ENCODE results near the gene TRIP12.
"Not testable (repeated sequence)": the region's sequence is repeated elsewhere in the genome, so short reads cannot be mapped to it uniquely, and the experiment has no call there.

Gene TRIP12

DNA sequence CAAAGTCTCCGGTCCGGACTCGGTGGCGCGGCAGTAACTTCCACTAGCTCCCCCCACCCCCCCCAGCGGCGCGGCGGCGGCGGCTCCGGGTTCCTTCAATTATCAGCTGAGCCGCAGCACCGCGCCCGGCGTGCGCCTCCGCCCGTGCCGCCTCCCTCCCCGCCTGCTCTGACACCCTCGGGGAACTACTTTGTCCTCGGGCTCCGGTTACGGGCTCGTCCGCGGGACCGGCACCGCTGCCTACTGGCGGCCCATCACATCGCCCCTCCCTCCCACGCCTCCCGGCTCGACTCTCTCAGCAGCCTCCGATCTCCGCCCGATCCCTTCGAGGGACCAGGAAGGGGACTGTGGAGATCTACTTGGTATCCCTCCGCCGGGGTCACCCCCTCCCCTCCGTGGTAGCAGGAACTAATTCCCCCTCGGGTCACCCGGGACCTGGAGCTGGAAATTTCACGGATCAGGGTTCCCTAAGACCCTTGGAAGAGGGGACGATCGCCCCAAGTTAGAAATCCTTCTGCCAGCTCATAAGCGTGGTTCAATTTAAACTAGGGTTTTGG lies at the start of gene TRIP12:
Gene TRIP12, minus strand, starts transcription at position 118 of the 557 bp plus-strand sequence. CDS start 41,930 bp downstream, outside the sequence.
- DNase-seq: peak; percentile 81

DNA sequence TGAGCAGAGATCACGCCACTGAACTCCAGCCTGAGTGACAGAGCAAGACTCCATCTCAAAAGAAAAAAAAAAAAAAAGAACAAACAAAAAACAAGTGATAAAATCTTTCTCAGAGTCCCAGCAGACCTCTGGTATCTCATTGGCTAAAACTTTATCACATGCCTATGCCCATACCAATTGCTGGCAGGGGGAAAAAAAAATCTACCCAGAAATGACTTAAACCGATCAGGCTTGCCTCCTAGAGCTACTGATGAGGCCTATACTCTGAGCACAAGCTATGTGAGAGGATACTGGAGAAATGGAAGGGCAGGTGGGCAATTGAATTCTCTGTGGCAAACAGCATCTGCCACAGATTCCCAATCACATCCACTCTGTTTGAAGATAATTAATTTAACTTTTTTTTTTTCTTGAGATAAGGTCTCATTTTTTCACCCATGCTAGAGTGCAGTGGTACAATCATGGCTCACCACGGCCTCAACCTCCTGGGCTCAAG lies 49.5 kb upstream of the TRIP12 start:
- no peak for DNase-seq

DNA sequence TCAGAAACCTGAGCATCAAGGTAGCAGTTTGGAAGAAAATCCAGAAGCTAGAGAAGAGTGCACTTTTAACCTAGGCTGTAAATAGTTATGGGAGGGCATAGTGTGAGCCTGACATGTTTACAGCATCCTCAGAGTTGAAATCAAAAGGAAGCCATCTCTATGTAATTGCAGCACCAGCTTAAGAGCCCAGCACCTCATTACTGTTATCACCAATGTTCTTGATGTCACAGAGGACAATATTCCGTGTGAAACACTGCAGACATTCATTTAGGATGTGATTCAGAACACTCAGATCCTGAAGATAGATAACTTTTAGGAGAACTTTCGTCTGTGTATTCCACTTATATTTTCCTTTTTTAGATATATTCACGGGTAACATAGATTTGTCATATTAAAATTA lies 48.6 kb upstream of the TRIP12 start:
- no peak for DNase-seq

DNA sequence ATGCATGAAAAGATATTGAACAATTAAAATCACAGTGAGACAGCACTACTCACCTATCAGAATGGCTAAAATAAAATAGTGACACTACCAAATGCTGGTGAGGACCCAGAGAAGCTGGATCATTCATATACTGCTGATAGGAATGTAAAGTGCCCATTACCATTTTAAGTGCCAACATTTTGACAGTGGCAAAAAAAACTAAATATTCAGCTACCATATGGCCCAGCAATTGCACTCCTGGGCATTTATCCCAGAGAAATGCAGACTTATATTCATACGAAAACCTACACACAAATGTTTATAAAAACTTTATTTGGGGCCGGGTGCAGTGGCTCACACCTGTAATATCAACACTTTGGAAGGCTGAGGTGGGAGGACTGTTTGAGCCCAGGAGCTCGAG lies 48.1 kb upstream of the TRIP12 start:
- DNase-seq: no peak

DNA sequence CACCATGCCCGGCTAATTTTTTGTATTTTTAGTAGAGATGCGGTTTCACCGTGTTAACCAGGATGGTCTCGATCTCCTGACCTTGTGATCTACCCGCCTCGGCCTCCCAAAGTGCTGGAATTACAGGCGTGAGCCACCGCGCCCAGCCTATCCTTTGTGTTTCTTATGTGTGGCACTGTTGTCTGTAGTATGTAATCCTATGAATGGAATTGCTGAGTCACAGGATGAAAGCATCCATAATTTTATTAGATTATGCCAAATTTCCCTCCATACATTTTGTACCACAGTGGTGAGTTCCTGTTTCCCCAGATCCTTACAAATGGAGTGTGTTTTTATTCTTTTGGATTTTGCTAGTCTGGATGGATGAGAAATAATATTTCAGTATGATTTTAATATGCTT lies 41.8 kb upstream of the TRIP12 start:
- DNase-seq: not testable (repeated sequence)

DNA sequence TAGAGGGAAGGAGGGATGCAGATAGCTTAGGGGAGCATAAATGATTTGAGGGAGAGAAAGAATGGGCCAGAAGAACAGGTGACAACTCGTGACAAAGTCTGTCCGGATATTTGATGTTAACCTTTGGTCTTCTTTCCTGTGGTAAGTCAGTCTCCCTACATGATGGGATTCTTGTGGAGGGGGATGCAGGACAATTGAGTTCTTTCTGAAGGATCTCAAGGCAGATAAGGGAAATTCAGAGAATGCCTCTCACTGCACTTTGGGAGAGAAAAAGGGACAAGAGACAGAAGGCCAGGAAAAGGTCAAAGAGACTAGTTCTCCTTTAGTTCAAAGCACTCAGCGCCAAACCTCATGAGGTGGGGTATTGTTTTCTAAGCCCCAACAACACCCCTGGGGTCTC lies 34.7 kb upstream of the TRIP12 start:
- no peak for DNase-seq

DNA sequence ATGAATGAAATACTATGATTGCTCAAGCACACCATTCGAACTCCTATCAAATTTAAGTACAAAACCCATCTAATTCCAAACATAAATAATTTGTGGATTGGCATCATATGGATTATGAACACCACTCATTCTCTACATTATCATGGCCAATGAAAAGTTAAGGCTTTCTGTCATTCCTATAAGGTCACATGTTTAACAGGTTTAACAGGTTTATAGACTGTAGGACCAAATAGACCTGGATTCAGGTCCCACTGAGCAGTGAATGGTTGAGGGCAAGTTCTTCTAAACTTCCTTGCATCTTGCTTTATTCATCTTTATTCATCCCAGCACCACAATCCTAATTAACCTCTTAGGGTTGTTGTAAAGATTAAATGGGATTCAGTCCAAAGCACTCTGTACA lies 33.9 kb upstream of the TRIP12 start:
- DNase-seq: no peak

DNA sequence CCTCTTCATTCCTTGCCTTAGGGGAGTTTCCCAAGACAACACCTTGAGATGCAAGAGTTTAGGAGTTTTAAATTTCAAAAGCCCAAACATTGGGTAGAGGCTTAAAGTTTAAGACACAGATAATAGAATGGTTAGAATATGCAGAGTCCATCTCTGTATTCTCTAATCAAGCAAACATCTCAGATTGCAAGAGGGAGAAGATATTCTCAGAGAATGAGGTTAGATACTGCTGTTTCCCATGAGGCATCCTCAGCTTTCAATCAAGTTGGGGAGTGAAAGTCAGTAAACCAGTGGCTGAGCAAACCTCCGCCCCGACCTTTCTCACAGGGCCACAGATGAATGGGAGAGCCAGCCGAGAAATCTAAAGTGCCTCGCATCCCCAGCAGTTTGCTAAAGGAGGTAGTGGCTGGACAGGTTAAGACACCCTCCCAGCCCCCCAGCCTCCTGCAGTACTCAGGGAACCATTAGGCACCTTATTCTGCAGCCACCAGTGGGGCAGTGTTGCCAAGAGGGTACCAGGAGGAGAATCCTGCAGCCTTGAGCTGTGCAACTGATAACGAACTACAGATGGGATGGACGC lies 30.5 kb upstream of the TRIP12 start:
- DNase-seq: no peak

DNA sequence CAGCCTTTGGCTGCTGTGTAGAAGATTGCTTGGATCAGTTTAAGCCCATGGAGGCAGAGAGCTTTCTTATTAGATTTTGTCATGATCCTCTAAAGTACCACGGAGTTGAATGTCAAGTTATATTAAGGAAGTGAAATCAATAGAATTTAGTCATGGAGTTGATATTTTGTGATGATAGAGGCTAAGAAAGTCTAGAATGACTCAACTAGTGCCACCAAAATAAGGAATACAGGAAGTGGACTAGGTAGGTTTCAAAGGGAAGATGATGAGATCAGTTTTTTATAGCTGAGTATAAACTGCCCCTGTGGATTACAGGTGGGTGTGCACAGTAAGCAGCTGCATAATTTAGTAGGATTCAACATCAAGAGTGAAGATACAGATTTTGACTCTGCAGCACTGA lies 25.7 kb upstream of the TRIP12 start:
- DNase-seq: no peak

DNA sequence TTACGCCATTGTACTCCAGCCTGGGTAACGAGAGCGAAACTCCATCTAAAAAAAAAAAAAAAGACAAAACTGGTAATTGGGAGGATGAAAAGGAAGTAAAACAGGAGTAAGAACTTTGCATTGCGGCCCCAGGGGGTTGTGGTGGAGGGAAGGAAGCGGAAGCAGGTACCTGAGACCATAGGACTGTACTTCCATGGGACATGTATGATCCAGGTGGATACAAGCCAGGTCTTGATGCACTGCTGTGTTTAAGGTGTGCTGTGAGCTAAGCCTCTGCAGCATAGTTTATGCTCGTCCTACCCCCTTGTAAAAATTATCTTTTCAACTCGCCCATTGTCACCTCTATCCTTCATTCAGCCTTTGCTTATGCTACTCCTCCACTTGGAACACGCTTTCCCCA lies 24.2 kb upstream of the TRIP12 start:
- DNase-seq: no peak

DNA sequence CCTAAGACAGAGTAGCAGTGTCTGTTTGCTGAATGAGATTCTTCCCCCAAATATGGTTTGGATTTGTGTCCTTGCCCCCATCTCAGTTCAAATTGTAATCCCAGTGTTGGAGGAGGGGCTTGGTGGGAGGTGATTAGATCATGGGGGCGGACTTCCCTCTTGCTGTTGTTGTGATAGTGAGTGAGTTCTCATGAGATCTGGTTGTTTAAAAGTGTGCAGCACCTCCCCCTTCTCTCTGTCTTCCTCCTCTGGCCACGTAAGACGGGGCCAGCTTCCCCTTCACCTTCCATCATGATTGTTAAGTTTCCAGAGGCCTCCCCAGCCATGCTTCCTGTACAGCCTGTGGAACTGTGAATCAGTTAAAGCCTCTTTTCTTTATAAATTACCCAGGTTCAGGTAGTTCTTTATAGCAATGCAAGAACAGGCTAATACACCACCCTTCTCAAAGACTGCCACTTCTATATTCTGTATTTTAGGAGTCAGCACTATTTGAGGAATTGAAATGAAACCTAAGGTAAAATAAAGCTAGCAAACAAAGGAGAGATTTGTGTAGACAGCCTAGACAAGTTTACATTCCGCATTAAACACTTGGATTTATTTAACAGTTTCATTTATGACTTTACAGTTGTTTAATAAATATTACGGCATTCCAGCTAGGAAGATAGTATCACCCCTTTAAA lies 22.1 kb upstream of the TRIP12 start:
- DNase-seq: no peak

DNA sequence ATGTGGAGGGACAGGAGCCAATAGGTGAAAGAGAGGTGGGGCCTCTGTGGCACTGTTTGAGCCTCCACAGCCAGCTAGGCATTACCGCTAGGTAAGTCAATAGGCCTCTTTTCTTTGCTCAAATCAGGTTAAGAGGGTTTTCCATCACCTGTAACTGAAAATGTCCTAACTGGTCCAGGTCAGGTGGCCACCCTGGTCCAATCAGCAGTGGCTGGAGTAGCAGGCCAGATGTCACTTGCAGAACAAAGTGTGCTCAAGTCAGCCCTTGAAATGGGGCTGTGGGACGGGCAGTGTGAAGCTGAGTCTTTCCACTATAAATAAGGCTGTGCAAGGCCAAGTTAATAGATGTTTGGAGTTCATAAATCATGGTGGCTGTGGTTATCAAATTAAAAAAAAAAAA lies 21.4 kb upstream of the TRIP12 start:
- DNase-seq: no peak

DNA sequence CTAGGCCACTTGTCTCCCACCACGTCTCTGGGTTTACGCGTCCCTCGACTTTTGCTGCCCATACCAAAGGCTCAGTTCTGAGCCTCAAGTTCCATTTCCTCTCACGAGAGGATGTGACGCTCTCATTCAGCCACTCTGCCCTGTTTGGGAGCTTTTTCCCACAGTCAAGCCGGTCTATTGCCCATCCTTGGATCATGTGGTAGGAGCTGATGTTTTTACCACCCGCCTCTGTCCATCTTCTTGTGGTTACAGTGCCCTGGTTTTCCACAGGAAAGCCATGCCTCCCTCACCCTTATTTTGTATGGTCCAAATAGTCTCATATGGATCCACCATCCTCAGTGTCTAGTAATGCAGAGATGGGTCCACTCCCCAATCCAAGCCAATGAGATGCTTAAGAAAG lies 20.9 kb upstream of the TRIP12 start:
- no peak for DNase-seq

DNA sequence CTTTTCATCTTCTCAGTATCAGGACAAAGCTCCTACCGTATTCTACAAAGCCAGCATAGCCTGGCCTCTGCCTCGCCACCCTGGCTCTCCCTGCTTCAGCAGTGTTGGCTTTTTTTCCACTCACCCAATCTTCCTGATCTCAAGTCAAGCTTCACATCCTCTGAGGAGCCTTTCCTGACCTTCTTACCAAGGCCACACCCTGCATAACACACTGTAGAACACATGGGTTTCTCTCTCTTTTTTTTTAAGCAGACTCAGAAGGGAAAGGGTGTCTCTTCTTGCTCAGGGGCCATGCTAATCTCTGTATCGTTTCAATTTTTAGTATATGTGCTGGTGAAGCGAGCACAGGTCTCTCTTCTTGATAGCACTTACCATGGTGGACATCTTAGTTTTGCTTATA lies 15.7 kb upstream of the TRIP12 start:
- DNase-seq: no peak

DNA sequence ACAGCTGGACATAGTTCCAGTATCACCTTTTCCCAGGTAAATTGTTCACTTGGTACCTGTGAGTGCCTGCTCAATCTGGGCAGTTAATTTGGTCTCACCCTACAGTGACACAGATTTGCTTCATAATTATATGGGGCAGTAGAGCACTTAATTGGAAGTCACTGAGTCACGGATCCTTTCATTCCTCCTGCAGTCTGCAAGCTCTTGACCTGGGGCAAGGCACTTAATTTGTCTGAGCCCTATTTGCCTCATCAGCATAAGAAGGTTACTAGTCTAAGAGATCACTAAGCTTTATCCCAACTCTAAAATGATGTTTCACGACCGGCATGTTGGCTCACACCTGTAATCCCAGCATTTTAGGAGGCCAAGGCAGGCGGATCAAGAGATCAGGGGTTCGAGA lies 9.4 kb upstream of the TRIP12 start:
- DNase-seq: no peak

DNA sequence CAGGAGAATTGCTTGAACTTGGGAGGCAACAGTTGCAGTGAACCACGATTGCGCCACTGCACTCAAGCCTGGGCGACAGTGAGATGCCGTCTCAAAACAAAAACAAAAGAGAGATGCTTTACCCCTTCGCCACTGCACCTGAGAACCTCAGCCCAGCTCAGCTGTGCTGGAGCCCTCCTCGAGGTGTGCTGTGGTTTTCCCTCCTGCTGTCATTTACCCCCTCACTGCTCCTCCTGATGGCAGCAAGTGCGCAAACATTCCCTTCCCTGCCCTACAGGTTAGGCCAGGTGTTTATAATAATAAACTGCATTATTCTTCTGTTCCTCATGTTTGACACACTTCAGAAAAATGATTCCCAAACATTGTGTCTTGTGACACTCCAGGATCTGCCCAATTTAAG lies 8.8 kb upstream of the TRIP12 start:
- no peak for DNase-seq

DNA sequence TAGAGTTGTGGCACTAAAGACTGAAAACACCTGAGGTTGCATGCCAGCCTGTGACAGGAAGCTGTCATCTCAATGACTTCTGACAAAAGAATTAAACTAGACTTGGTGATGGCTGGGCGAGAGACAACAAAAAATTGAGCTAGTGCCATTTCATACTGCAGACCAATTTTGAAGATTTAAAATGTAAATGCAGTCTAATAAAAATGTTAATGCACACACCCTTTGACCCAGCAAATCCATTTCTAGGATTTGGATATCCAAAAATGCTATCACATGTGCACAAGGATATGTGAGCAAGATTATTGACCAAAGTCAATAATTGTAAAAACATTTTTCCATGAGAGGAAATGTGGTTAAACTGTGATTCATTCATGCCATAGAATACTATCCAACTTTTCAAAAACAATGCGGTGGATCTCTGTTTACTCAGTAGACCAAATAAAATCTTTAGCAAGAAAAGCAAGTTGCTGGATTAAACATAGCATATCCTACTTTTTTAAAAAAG lies 6.1 kb upstream of the TRIP12 start:
- DNase-seq: no peak

DNA sequence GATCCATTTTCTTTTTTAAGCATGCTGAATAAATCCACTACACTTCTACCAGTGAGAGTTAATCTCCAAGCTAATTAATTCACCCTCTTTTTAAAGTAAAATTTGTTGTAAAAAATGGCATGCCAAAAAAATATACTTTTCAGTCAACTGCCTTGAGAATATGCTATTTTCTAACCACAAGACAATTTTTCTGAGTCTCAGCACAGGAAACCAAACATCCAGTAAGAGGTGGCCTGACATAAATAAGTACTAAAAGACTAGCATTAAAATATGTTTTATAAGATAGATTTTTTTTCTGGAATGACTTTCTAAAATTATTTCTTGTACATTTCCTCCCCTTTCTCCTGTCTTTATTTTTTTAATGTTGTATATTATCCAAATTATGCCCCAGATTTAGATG lies 3.4 kb upstream of the TRIP12 start:
- DNase-seq: no peak

DNA sequence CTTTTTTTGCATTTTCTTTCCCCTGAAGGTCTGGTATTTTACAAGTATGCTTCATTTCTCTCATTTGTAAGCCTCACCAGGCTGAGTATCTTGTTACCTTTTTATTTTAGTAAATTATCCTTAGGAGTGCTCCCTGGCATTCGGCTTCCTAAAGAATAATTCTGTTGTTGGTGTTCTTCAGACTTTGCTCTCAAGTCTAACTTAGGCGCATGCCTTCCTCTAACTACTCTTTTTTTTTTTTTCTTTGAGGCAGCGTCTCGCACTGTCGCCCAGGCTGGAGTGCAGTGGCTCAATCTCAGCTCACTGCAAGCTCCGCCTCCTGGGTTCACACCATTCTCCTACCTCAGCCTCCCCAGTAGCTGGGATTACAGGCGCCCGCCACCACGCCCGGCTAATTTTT lies 2.7 kb upstream of the TRIP12 start:
- not testable (repeated sequence) for DNase-seq

DNA sequence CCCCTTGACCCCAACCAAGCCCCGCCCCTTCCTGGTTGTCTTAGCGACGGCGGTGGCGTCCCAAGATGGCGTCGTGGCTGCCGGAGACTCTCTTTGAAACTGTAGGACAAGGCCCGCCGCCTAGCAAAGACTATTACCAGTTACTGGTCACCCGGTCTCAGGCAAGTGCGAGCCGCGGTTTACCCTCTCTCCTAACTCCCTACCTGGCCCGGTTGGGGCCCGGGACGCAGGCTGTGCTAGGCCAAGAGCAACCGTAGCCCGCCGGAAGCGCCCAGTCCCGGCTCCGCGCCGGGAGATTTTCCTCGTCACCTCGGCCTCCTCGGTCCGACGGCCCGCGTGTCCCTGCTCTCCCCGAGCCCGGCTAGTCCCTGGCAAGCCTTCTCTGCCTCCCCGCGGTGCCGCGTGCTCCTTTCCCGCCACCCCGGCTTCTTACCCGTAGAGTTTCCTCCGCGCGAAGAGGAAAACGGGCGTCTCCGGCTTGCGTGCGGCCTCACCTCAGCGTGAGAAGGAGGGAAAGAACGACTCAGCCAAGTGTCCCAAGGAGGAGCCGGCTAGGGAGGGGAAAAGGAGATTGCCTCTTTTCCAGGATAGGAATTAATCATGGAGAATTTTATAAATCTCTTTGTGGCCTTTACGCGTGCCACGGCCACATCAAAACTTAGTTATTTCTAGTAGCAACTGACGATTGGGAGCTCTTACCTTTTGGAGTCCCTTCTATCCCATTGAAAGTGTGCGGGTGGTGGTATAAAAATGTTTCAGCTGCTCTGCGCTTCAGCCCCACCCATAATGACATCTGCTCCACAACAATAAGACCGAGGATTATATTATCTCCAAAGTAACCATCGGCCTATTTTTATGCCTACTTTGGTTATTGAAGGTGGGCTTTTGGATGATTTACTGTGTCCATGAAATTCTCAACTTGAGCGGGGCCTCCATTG lies 909 bp upstream of the TRIP12 start, which contains the start of gene FBXO36:
Gene FBXO36, plus strand, starts transcription at position 55 of the 938 bp plus-strand sequence. Its CDS starts 11 bp downstream, at position 66.
- DNase-seq: no peak

DNA sequence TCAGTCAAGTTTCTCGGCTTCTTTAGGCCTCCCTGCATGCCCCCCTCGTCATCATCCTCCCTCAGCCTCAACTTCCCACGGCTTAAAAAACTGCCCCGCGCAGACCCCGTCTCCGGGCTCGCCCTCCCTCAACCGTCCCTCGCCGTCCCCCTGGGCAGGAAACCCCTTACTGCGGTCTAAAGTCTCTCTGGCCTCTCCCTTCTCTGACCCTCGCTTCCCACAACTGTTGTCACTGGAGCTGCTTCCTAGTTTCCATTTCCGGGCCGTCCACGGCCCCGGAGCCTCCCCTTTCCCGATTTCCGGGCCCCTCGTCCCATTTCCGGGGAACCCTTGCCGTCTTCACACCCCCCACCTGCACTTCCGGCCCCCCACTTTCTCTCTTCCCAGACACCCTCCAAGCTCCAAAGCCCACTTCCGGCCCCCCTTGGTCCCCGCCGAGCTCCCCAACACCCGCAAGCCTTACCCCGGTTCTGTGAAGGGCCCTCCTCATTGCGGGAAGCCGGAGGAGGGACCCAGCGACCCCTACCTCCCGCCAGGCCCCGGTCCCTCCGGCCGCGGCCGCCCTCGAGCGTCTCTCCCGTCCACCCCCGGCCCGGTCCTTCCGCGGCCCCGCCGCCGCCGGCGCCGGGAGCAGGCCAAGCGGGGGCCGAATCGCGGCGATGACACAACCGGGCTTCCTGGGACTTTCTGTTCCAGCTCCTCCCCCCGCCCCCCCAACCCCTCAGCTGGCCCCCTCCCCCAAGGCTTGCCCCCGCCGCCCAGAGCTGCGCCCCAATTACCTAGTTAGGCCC lies 513 bp downstream of the TRIP12 start:
- no peak for DNase-seq

DNA sequence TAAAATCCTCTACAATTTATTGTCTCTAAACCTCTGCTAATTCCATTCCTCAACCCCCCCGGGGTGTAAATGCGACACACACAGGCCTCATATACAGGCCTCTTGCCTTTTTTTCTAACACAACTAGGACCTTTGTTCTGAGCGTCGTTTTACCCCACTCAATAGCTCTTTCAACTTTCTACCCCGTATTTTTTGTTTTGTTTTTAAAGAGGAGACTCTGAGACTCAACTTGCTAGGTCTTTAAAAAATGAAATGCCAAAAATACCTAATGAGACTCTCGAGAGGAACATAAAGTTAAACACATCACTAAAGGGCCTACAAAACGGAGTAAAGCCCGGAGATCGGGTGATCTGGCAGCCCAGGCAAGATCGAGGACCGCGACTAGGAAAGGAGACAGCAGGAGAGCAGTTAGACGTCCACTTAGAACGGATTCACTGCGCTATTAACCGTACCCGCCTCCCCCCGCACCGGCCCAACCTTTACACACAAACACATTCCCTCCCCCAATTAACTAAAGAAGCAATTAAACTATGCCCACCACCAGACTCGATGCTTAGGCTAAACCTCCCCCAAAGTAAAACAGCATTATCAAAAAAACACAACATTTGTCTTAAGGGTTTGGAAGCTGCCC lies 1.7 kb downstream of the TRIP12 start:
- DNase-seq: no peak

Measured in cortex of kidney (tissue), 1 donor.